SKM-1 treated with dmso at 0.1 percent for 144 hours (cell line): ENCODE data around the gene TMC8.
"Not testable (repeated sequence)": the region's sequence is repeated elsewhere in the genome, so short reads cannot be mapped to it uniquely, and the experiment has no call there.

ENCODE experiments used
- DNase-seq: peaks from one replicate; lab custom pipeline; 2025; ENCODE audit not compliant: unreplicated experiment; lab: John Stamatoyannopoulos, UW

TMC8 gene

DNA sequence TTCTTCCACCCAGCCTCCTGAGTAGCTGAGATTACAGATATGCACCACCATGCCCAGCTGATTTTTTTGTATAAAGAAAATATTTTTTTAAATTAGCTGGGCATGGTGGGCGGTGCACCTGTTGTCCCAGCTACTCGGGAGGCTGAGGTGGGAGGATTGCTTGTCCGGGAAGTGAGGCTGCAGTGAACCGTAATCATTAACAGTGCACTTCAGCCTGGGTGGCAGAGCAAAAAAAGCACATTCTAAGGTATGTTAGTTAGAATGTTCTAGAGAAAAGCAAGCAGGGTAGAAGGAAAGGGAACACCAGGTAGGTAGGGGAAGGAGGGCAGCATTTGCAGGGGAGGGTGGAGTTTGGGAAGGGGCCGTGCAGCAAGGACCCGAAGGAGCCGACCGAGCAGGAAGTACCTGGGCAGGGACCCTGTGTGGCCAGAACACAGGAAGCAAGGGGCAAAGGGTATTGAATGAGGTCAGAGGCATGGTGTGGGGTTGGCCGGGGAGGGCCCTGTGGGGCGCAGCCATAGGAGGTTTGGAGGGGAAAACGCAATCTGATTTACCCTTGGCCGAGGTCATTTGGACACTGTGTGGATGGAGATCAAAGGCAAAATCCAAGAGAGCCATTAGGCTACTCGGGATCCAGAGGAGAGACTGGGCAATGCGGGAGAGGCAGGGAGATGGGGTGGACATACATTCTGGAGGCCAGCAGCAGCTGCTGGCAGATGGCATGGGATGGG lies 17.9 kb downstream of the TMC8 start:
- no peak for DNase-seq

DNA sequence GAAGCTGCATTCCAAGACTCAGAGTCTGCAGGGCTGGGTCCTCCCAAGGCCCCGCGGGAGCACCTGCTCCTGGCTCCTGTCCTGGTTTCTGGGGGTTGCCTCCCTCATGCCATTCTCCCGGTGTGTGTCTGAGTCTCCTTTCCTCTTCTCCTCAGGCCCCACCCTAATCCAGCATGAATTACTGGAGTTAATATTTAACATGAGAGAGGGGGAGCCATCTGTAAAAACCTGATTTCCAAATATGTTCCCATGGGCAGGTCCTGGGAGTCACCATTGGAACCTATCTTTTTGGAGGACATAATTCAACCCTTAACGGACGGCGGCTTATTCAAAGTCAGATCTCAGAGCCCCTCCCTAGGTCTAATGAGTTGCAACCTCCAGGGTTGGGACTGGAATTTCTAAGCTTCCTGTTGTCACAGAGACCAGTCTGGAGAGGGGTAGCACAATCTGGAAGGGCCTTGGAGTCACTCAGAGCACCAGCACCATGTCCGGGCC lies 21.0 kb downstream of the TMC8 start:
- DNase-seq = no peak

DNA sequence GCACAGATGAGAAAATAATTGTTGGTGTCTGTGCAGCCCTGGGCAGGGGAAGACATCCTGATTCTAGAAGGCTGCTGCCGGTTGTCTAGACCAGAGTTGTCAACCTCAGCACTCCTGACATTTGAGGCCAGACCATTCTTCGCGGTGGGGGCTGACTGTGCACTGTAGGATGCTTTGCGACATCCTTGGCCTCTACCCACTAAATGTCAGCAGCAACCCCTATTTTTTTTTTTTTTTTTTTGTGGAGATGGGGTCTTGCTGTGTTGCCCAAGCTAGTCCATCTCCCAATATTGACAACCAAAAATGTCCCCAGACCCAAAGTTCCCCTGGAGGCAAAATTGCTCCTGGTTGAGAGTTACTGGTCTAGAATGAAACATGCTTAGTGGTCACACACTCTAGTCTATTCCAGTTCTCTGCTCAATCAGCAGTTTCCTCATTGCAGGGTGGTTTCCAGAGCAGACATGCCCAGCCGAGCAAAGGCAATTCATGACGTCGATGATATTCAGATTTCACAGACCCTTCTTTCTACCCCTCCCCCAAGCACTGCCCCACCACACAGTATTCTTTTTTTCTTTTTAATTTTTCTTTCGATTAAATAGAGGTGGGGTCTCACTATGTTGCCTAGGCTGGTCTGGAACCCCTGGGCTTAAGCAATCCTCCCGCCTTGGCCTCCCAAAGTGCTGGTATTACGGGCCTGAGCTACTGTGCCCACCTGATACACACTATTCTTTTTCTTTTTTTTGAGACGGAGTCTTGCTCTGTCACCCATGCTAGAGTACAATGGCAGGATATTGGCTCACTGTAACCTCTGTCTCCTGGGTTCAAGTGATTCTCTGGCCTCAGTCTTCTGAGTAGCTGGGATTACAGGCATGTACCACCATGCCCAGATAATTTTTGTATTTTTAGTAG lies 24.6 kb downstream of the TMC8 start:
- peak; percentile 86 for DNase-seq

- peak; percentile 70 for DNase-seq
These were observed 29.1 kb downstream of the TMC8 start for GRCh38 chr17:78159575-78160158.

- DNase-seq = no peak
These were observed 33.5 kb downstream of the TMC8 start for GRCh38 chr17:78163881-78164747.

DNA sequence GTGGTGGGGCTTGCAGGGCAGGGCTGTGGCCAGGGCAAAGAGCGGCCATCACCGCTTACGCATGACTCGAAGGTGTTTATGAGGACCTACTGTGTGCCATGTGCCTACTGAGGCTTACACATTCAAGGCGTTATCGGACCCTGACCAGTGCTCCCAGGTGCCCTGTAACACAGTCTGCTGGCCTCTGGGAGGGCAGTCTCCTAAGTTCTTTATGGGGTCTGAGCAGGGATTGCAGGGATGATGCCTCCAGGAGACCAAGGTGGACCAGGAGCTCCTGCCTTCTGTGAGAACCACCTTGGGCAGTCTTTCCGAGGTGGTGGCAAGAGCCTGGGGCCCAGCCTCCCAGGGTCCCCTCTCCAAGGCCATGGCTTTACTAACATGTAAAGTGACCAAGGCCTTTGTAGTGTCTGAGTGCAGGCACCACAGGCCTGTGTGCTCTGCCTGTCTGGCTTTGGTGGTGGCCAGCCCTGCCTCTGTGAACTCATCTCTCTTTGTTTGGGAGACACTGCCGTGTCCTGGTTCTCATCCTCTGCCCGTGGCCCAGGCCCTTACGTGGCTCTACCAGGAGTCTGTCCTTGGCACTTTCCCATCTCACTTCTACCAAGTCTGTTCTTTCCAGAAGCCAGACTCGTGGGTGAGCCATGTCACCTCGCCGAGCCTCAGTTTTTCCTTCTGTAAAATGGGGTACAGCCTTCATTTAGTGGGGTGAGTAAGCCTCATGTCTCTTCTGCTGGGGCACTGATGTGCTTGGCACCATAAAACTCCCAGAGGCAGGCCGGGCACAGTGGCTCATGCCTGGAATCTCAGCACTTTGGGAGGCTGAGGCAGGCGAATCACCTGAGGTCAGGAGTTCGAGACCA lies 34.4 kb downstream of the TMC8 start:
- DNase-seq = no peak

GRCh38 chr17:78166416-78166815 lies 35.8 kb downstream of the TMC8 start:
- no peak for DNase-seq

DNA sequence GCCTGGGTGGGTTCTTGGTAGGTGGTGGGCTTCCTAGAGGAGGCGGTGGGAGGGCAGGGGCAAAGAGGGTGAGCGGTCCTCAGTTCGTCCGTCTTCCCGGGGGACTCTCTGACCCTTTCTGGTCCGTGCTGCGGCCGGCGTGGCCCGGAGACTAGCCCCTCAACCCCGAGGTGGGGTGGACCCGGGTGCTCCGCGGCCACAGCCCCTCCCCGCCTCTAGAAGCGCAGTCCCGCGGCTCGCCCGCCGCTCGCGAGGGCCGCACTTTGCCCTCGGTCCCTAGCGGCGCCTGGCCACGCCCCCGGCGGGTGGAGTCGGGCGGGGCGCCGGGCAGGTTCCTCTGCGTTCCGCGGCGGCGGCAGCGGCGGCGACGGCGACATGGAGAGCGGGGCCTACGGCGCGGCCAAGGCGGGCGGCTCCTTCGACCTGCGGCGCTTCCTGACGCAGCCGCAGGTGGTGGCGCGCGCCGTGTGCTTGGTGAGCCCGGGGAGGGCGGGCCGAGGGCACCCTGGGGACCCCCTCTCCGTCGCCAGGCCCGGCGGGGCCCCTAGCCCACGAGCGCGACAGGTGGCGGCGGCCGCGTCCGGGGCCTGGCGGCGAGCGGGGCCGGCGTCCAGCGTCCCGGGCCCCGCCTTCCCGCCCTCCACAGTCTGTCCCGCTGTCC lies 37.8 kb downstream of the TMC8 start, which contains the start of gene SYNGR2:
TSS of gene SYNGR2 (plus strand) at position 340 of the 661 bp plus-strand sequence. CDS start at position 376, 36 bp downstream.
- DNase-seq = peak; percentile 85

DNA sequence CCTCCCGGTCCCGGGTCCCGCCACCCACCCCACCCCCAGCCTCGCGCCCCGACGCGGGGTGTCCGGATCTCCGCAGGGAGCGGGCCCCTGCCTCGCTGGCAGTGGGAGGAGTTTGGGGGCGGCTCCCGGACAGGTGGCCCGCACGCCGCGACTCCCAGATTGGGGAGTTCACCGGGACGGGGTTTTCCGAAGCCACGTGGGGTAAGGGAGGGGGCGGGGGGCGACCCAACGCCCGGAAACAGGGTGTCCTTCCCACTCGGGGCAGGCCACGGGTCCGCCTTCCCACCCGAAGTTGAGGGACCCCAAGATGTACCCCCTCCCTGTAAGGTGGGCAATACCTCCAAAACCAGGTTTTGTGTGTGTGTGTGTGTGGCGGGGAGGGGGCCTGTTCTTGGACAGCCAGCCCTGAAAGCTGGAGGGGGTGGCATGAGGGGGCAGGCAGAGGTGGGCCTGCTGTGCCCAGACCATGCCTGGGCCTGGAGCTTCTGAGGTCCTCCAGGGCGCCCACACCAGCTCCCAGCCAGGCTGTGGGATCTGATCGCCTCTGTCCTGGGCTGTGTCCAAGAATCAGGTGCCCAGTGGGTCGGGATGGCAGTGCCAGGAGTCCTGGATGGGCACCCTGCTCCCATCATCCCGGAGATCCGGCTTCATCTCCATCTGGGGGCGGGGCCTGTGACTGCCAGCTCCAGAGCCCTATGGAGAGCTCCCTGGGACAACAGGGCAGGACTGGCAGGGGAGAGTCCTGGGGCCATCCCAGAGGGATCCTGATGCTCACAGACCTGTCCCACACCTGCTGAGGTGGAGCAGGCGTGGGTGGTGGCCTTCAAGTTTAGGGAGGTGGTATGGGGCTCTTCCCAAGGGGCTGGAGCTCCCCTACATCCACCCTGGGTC lies 38.6 kb downstream of the TMC8 start:
- DNase-seq = no peak

- no peak for DNase-seq
These were observed 40.4 kb downstream of the TMC8 start for GRCh38 chr17:78170692-78171590.

DNA sequence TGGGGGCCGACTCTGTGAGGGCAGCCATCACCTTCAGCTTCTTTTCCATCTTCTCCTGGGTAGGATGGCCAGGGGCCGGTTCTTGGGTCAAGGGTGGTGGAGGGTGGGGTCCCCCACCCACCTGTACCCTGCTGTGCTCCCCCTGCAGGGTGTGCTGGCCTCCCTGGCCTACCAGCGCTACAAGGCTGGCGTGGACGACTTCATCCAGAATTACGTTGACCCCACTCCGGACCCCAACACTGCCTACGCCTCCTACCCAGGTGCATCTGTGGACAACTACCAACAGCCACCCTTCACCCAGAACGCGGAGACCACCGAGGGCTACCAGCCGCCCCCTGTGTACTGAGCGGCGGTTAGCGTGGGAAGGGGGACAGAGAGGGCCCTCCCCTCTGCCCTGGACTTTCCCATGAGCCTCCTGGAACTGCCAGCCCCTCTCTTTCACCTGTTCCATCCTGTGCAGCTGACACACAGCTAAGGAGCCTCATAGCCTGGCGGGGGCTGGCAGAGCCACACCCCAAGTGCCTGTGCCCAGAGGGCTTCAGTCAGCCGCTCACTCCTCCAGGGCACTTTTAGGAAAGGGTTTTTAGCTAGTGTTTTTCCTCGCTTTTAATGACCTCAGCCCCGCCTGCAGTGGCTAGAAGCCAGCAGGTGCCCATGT lies 41.1 kb downstream of the TMC8 start:
- not testable (repeated sequence) for DNase-seq

DNA sequence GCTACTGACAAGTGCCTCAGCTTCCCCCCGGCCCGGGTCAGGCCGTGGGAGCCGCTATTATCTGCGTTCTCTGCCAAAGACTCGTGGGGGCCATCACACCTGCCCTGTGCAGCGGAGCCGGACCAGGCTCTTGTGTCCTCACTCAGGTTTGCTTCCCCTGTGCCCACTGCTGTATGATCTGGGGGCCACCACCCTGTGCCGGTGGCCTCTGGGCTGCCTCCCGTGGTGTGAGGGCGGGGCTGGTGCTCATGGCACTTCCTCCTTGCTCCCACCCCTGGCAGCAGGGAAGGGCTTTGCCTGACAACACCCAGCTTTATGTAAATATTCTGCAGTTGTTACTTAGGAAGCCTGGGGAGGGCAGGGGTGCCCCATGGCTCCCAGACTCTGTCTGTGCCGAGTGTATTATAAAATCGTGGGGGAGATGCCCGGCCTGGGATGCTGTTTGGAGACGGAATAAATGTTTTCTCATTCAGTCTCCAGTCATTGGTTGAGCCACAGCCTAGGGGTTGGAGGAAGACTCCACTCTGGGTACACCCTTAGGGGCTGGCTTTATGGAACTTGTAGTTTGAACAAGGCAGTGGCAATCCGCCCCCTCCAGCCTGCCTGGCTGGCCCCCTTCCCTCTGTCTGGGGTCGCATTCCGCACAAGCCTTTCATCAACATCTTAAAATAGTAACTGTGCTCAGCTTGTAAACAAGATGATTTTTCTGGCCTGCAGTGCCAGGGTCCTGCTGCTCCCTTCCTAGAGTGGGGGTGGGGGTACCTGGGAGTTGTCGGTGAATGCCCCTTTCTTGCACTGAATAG lies 41.9 kb downstream of the TMC8 start:
- DNase-seq = no peak

GRCh38 chr17:78173097-78173715 lies 42.6 kb downstream of the TMC8 start:
- DNase-seq = no peak

DNA sequence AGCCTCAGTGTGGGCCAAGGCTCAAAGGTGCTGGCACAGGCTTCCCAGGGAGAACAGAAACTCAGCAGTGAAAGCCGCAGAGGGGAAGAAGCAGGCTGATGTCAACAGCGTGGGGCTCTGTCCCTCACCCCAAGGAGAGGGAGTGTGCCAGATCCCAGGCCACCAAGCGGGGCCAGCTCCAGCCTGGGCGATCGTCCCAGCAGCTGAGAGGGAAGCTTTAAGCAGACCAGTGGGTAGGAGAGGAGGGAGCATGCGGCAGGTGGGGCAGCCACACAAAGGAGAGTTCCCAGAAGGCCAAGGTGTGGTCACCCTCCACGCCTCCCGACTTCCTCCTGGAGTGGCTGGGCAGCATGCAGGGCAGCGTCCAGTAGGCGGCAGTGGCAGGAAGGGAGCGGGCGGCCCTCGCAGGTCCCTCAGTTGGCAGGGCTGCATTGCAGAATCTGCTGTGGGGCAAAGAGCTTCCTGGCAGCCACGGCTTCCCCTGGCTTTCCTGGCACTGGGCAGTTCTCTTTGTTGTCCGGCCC lies 43.8 kb downstream of the TMC8 start:
- no peak for DNase-seq
